Measurements from ENCODE around the gene CAPZB. TPM values are rescaled to one million over a fixed set of nuclear protein-coding genes. Genes with fewer than 3 reads are reported as not detected.

CAPZB gene
- total RNA-seq, 1 donor from 2014 or later: 116 TPM

DNA sequence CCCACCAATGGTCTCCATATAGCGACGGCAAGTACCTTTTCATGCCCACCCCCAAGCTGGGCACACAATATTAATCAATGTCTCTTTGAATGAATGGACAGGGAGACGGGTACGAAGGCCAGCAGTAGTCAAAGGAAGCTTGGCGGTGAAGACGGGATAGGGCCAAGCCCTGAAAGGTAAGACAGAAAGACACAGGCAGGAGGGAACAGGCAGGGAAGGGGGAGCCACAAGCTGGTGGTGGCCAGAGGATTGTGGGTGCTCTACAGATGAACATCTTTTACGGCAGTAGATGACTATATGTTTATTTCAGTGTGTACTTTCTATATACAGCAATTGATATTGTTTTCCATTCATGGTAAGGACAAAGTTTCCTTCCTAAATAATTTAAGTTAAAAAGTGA lies 16.3 kb downstream of the CAPZB start:
- no peak for DNase-seq (ENCODE audit: low read depth)

DNA sequence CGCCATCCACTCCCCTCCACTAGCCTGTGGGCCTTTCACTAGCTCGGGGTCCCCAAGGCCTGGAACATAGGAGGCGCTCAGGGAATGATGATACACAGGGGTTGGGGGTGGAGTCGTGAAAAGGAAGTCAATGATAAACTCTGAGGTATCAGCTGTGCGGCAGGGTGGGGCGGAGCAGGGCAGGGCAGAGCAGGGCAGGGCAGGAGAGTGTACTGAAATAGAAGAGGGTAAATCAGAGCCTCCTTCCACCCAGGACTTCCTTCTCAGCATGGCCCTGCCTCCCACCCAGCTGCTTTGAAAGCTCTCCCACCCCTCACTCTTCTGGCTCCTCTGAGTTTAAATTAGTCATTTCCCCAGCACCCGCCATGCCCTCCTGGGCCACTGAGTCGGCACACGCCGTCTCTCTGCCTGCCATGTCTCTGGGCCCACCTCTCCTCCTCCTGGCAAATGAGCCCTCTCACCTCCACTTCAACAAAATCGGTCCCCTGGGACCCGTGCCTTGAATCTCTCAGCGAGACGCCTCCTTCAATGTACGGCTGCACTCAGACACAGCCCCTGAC lies 16.9 kb downstream of the CAPZB start:
- peak; percentile 63 for DNase-seq (ENCODE audit: low read depth)

DNA sequence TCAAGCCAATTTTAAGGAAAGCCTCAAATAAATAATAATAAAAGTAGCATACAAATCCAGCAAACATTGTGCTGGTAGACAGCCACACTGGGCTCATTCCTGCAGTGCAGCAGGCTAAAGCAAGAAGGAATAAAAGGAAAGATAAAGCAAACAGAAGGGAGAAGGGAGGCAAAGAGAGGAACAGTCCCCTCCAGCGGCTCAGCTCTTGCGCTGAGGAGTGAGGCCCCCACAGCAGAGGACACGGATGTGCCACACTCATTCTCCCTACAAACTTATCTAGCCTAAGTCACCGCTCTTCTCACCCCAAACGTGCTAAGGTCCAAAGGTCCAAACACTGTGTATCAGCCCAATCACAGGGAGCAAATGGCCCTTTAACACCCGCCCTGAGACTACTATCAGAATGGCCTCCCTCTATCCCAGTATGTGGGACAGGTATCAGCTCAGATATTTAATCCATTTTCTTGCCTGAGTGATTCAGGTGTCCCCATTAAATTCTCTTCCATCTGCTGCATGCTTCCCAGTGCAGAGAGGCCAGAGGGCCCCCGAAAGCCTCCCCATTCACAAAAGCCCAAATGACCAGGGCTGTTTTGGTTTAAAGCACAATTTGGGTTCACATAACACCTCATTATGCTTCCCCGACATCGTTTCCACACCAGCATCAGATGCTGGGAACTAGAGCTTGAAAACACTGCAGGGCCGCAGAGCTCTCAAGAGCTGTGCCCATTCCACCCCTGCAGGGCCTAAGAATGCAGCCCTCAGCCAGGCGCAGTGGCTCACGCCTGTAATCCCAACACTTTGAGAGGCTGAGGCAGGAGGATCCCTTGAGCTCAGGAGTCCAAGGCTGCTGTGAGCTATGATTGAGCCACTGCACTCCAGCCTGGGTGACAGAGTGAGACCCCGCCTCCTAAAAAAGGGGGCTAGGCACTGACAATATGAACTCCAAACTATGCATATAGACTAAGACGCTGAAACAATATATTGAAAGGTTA lies 17.8 kb downstream of the CAPZB start:
- DNase-seq (ENCODE audit: low read depth): no peak

DNA sequence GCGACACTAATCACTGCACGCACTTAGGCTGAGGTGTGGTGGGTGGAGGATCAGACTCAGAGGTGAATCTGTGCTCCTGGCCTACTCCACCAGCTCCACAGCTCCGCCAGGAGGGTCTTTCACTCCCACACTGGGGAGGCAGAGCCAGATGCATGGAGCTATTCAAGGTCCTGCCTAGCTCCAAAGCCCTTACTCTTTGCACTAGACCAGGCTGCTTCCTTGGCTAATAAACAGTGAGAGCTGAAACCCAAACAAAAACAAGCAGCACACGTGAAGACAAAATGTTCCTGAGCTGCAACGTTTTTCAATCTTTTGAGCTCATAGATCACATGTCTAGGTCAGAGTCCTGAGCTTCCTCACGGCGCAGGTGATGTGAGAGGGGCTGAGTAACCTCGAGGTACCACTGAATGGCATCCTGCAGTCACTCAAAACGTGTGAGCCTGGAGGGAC lies 19.2 kb downstream of the CAPZB start:
- DNase-seq (ENCODE audit: low read depth): no peak

- DNase-seq (ENCODE audit: low read depth): no peak
Observed at GRCh38 chr1:19465650-19466049, 19.7 kb downstream of the CAPZB start.

GRCh38 chr1:19465123-19465522 lies 20.2 kb downstream of the CAPZB start:
- no peak for DNase-seq (ENCODE audit: low read depth)

DNA sequence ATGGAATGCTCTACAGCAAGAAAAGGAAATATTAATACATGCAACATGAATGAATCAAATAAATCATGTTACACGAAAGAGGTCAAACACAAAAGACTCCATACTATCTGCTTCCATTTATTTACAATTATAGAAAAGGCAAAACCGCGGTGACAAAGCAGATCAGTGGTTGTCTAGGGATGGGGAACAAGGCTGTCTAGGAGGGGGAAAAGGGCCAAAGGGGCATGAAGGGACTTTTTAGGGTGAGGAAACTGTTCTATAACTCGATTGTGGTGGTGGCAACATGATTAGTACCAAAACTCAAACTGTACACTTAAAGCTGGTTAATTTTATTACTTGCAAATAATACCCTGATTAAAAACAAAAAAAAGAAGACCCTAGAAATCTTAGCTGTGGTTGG lies 20.6 kb downstream of the CAPZB start:
- no peak for DNase-seq (ENCODE audit: low read depth)

- no peak for DNase-seq (ENCODE audit: low read depth)
Observed at GRCh38 chr1:19463504-19463803, 21.9 kb downstream of the CAPZB start.

- no peak for DNase-seq (ENCODE audit: low read depth)
Observed at GRCh38 chr1:19462781-19463503, 22.4 kb downstream of the CAPZB start.

GRCh38 chr1:19461220-19461554 lies 24.2 kb downstream of the CAPZB start:
- DNase-seq (ENCODE audit: low read depth): no peak

DNA sequence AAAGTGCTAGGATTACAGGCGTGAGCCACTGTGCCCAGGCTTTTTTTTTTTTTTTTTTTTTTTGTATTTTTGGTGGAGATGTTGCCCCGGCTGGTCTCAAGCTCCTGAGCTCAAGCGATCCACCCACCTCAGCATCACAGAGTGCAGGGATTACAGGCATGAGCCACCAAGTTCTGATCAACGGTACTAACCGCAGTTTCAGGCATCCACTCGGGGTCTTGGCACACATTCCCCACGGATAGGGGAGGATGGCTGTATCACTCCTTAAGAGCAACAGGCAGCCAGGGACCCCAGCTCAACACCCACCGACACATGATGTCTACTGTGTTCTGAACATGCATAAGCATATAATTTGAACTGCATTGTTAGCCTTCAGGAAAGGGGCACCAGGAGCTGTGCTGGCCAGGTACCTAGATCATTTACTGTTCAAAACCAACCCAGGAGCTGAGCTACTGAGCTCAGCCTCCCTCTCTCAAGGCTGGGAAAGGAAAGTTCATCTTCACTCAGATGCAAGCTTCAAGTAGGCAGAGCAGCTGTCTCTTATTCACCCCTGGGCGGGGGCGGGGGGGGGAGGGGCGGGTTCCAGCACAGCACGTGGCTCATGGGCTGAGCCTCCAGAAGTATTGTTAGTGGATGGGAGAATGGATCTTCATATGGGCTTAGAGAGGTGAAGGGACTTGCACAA lies 24.7 kb downstream of the CAPZB start:
- DNase-seq (ENCODE audit: low read depth): peak; percentile 52

DNA sequence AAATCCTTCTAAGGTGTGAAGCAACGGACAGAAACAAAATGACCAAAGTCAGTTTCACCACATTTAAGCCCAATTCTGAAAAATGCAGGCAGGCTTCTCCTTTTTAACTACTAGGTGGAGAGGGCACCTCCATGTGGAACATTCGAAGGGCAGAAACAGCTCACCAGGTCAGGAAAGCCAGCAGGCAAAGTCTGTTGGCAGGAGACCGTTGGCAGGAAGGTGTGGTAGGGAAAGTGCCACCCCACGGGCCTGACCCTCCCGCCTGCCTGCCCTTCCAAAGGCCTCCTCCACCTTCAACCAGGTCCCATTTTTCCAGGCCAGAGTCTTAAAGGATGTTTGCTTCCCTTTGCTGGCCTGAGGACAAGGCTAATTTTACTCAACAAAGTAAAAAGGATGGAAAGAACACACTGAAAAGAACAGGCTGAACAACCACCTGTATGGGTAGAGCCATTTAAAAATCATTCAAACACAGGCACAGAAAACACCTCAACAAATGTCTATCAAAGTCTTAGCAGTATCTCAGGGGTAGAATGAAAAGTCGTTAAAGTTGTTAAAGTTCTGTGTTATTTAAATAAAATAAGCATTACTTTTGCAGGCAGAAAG lies 26.4 kb downstream of the CAPZB start:
- no peak for DNase-seq (ENCODE audit: low read depth)

- DNase-seq (ENCODE audit: low read depth): no peak
Observed at GRCh38 chr1:19457607-19458006, 27.7 kb downstream of the CAPZB start.

DNA sequence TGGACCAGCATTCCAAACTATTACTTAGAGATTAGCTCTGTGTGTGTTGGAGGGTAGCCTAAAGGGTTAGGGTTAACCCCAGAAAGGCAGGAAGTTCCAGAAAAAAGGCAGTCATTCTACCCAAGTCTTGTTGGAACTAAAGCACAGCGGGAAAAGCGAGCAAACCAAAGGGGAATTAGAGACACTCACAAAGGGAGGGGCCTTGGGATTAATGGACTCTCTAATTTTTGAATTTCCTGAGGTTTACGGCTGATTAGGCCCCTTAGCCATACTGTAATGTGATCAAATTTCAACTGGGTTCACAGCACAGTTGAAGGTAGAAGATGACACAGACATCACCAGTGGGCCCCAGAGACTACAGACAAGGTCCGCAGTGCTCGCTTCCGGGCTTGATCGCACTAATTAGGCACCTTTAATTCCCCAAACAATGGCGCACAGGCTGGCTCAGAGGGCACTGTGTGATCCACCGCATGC lies 28.3 kb downstream of the CAPZB start:
- DNase-seq (ENCODE audit: low read depth): no peak

DNA sequence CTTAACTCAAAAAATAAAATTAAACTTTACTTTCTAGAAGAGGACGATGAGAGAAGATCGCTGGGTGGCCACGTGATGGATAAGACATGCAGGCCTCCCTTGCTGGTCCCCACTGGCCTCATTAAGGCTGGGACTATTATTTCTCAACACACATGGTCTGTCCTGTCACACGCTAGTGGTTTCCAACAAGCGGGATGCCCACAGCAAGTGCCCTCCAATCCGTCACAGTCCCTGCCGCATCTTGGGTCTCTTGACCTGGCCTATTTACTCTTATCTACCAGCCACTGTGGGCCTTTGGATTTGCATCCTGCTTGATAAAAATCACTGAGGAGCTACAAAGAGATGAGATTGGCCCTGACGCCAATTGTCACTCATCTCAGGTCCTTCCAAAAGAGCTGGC lies 30.0 kb downstream of the CAPZB start:
- DNase-seq (ENCODE audit: low read depth): no peak

DNA sequence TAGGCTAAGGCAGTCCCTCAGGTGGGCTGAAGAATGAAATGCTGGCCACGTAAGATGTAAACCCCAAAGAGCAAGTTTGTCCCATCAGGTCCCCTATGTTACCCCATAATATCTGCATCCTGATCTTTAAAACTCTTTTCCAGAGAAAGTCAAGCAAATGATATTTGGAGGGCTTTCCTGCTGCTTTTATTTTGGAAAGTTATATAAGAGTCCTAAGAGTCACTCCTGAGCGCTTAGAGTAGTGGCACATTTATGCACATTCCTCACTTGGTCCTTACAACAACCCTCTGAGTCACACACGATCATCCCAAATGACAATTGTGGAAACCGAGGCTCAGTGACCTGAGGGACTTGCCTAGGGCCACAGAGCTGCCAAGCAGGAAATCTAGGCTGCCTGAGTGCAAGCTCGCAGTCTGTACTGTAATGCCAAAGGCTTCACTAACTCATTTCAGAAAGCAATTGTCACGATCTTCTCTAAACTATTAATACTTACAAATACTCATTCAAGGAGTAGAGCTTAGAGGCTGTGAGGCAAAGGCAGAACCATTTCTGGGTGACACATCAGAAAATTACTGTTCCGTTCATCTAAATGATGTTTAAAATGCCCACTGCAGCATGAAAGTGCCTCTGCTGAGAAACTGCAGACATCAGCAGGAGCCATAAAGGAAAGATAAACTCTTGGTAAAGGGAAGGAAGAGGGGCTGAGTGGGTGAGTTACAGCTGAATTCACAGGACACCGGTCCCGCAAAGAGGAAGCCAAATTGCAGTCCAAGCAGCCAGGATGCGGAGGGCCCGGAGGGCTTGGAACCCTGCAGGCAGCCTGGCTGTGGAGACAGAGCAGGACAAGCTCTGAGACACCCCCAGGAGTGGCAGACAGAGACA lies 30.8 kb downstream of the CAPZB start:
- DNase-seq (ENCODE audit: low read depth): no peak

- no peak for DNase-seq (ENCODE audit: low read depth)
Observed at GRCh38 chr1:19453741-19454201, 31.6 kb downstream of the CAPZB start.

DNA sequence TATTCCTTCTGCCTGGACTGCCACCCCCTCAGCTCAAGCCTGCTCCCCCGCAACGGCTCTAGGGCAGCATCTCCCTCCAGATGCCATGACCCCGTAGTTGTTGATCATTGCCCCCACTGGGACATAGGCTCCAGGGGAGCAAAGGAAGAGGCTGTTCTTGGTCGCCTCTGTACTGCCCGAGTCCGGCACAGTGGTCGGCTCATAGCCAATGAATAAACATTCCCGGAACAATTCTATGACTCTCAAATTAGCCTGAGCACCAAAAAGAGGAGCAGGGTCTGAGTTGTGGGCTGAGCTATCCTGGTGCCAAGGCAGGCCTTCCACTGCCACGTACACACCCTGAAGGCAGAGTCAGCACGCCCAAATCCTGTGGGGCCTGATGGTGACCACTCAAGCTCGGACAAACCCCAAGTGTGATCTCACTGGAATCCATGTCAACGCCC lies 33.1 kb downstream of the CAPZB start:
- peak; percentile 95 for DNase-seq (ENCODE audit: low read depth)

DNA sequence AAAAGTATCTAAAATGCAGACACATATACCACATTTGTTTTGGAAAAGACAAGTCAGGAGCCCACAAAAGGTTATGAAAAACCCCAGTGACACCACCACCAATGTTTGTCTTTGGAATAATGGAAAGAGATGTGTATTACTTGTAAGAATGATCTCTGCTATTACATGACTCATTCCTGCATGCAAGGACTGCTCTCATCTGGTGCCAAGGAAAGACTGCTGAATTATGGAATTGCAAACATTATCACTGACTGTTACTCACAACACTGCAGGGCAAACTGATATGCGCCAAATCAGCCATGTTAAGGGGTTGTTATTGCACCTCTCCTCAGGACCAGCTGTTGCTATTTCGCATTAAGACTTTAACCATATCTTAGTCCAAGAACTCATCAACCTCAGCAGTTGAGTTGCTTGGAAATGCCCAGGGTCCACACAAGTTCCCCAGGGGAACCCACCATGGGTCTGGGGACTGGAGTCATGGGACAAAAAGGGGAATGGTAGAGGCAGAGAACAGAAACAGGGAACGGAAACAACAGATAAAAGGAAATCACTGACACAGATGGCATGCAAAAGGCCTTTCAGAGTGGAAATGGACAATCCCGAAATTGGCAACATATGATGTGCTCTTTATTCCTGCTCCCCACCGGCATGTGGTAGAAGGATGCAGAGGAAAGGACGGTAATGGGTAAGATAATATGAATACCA lies 34.4 kb downstream of the CAPZB start:
- DNase-seq (ENCODE audit: low read depth): peak; percentile 77
